OCI-LY3 (cell line): Measurements from ENCODE around the gene ZFX.

Source experiments
- H2AFZ ChIP-seq: fragments of 200-600, 300-600 bp; shearing (Covaris generic); 2 replicates; pipeline ENCODE4 v1.6.0; 2014; ENCODE audit warnings: antibody characterized with exemption, low read depth, low read length
- H3K27ac ChIP-seq: fragments of 200-600, 300-600 bp; sonication (generic); 2 replicates; pipeline ENCODE4 v1.5.1; 2014; ENCODE audit warnings: mild to moderate bottlenecking, low read length, moderate library complexity, mixed read lengths
- H3K27me3 ChIP-seq: fragments of 200-600, 300-600 bp; sonication (generic); 2 replicates; pipeline ENCODE4 v1.6.1; 2014; ENCODE audit warnings: low read depth, low read length, mixed read lengths
- H3K36me3 ChIP-seq: fragments of 200-600, 300-600 bp; sonication (generic); replicated peaks from 2 replicates; pipeline ENCODE3; 2014; ENCODE audit warnings: low read depth, low read length, mixed read lengths
- H3K4me1 ChIP-seq: fragments of 300-600, 200-600 bp; sonication (generic); 2 replicates; pipeline ENCODE4 v1.6.1; 2014; ENCODE audit warnings: low read length, mixed read lengths
- H3K4me2 ChIP-seq: fragments of 200-600, 300-600 bp; sonication (generic); 2 replicates; pipeline ENCODE4 v1.6.1; 2014; ENCODE audit warnings: low read length, mixed read lengths
- H3K4me3 ChIP-seq: fragments of 300-600, 200-600 bp; sonication (generic); 2 replicates; pipeline ENCODE4 v1.5.1; 2014; ENCODE audit warnings: antibody characterized with exemption, mild to moderate bottlenecking, low read length, moderate library complexity
- H3K79me2 ChIP-seq: fragments of 300-600, 200-600 bp; shearing (Covaris generic); 2 replicates; pipeline ENCODE4 v1.6.1; 2014; ENCODE audit warnings: mild to moderate bottlenecking, low read length, mixed read lengths
- H3K9ac ChIP-seq: fragments of 300-600, 200-600 bp; shearing (Covaris generic); 2 replicates; pipeline ENCODE4 v1.6.0; 2014; ENCODE audit warnings: mild to moderate bottlenecking, low read length, moderate library complexity
- H3K9me3 ChIP-seq: fragments of 200-600, 300-600 bp; shearing (Covaris generic); 2 replicates; pipeline ENCODE4 v1.6.1; 2014; ENCODE audit warnings: low read length, mixed read lengths; ENCODE audit not compliant: insufficient read depth
- H4K20me1 ChIP-seq: fragments of 200-600, 300-600 bp; sonication (generic); 2 replicates; pipeline ENCODE4 v1.6.1; 2016; ENCODE audit warnings: low read length, mixed read lengths; ENCODE audit not compliant: insufficient read depth
- CTCF ChIP-seq: fragments of 200-600, 300-600 bp; sonication (generic); IDR thresholded peaks from 2 replicates; pipeline ENCODE4 v1.5.1; 2014; ENCODE audit warnings: antibody characterized with exemption, low read length, low read depth
- EZH2phosphoT487 ChIP-seq: fragments of 200-600 bp; shearing (Covaris generic); IDR thresholded peaks from 2 replicates; pipeline ENCODE4 v1.6.1; 2018; ENCODE audit warnings: antibody characterized with exemption, mixed run types, low read depth

Gene ZFX

GRCh38 chrX:24228596-24228995 is 79.1 kb downstream of the ZFX start:
- Histone ChIP-seq H3K9ac (no peak overlapping the region), H3K4me3 (no peak overlapping the region), H3K4me1 (no peaks in the 10 kb centered on the region), H2AFZ (no peak overlapping the region), H3K27ac (no peak overlapping the region), H3K9me3 (no peaks in the 10 kb centered on the region), H4K20me1 (no peaks in the 10 kb centered on the region), H3K4me2 (no peak overlapping the region), H3K36me3 (peaks cover 4% of the 10 kb centered on the region), H3K79me2 (no peaks in the 10 kb centered on the region), H3K27me3 (no peaks in the 10 kb centered on the region)
- TF ChIP-seq CTCF (no peak), EZH2phosphoT487 (no peak)

GRCh38 chrX:24229400-24229879 is 79.9 kb downstream of the ZFX start:
- no peak for TF ChIP-seq EZH2phosphoT487
- TF ChIP-seq CTCF: no peak
- Histone ChIP-seq H3K4me2 (no peak overlapping the region), H3K27ac (no peak overlapping the region)

DNA sequence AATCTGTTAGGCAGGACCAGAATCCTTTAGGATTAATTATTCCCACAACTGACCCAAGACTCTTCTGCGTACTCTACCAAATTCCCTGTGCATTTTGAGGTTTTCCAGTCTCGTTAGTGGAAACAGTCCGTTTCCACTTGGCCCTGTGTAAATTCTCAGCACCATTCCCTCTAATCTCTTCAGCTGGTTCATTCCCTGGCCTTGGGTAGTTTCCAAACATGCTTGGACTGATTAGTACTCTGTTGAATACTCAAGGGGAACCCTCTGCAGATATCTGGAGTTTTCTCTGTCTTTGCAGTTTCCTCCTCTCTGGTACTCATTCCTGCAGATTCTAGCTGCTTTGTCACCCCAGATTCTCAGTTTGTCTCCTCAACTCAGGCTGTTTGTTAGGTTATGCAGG is 80.4 kb downstream of the ZFX start:
- Histone ChIP-seq H3K79me2 (no peaks in the 10 kb centered on the region), H3K4me3 (no peak overlapping the region), H3K27me3 (no peaks in the 10 kb centered on the region), H3K36me3 (peaks cover 4% of the 10 kb centered on the region), H3K27ac (no peak overlapping the region), H4K20me1 (no peaks in the 10 kb centered on the region), H3K9ac (no peak overlapping the region), H3K4me2 (no peak overlapping the region), H3K4me1 (peaks cover 3% of the 10 kb centered on the region), H2AFZ (no peak overlapping the region), H3K9me3 (no peaks in the 10 kb centered on the region)
- TF ChIP-seq CTCF: no peak
- TF ChIP-seq EZH2phosphoT487: no peak

More at GRCh38 chrX:24229400-24229879, 79.9 kb downstream of the ZFX start:
- no peaks in the 10 kb centered on the region for H3K9me3 ChIP-seq
- no peaks in the 10 kb centered on the region for H3K4me1 ChIP-seq
- no peak overlapping the region for H2AFZ ChIP-seq
- H4K20me1 ChIP-seq: no peaks in the 10 kb centered on the region
- H3K27me3 ChIP-seq: no peaks in the 10 kb centered on the region
- peaks cover 4% of the 10 kb centered on the region for H3K36me3 ChIP-seq
- no peak overlapping the region for H3K9ac ChIP-seq
- no peaks in the 10 kb centered on the region for H3K79me2 ChIP-seq
- H3K4me3 ChIP-seq: no peak overlapping the region

GRCh38 chrX:24231131-24231540 is 81.6 kb downstream of the ZFX start:
- H3K4me3 ChIP-seq: no peak overlapping the region
- no peaks in the 10 kb centered on the region for H4K20me1 ChIP-seq
- no peak overlapping the region for H2AFZ ChIP-seq
- H3K27ac ChIP-seq: no peak overlapping the region
- H3K79me2 ChIP-seq: no peaks in the 10 kb centered on the region
- no peak for TF ChIP-seq CTCF
- TF ChIP-seq EZH2phosphoT487: no peak
- H3K9ac ChIP-seq: no peak overlapping the region
- no peak overlapping the region for H3K4me2 ChIP-seq
- no peaks in the 10 kb centered on the region for H3K27me3 ChIP-seq
- no peaks in the 10 kb centered on the region for H3K36me3 ChIP-seq
- H3K4me1 ChIP-seq: peaks cover 10% of the 10 kb centered on the region
- no peaks in the 10 kb centered on the region for H3K9me3 ChIP-seq
